GM21717 (cell line): ENCODE data around the gene FRMPD4.
"Not testable (repeated sequence)": the region's sequence is repeated elsewhere in the genome, so short reads cannot be mapped to it uniquely, and the experiment has no call there.

Experiments
- ATAC-seq: cut with Tn5 transposase; IDR thresholded peaks from one replicate; pipeline ENCODE4 v1.9.1; 2021; ENCODE audit warnings: mild to moderate bottlenecking, moderate library complexity; ENCODE audit not compliant: unreplicated experiment

FRMPD4 gene

DNA sequence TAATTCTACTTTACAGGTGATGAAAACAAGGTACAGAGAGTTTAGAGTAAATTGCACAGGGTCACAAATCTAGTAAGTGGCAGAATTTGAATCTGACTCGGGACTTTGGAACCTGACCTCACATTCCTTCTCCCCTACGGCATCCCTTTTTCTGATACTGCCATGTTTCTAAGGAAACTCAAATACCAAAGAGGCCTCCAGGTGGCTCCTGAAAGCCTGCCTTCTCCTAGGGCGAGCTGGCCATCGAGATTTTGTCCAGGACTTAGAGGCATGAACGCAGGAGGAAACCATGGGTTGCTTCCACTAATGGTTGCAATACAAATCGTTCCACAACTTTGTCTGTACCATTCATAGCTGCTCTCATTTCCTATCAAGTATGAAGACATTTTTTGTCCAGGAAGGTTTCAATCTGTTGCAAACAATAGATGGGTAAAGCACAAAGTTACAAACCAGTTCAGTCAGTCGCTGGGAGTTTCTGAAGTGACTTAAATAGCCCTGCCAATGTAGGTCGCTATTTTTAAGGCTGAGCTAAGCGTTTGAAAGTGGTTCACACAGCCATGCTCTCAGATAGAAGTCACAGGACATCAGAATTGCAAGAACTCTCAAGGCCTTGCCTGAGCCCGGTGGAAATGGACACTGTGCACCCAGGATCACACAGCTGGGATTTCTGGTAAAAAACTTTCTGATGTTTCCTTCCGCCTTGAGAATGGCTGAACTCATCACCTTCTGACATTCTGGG lies 356.3 kb downstream of the FRMPD4 start:
- no peak for ATAC-seq

DNA sequence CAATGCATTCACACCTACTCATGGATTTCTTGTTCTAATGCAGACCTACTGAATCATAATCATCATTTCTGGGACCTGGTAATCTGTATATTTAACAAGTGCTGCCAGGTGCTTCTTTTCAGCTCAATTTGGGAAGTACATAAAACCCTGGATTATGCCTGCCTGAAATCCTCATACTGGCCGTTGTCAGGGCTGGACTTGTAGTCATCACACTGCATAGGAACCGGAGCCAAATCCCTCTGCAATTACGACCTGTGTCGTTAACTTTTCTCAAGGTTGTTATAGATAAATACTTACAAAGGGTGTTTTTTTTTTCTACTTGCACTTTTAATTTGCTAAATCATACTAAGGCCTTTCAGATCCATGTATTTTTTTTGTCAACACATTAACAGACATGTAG lies 358.1 kb downstream of the FRMPD4 start:
- no peak for ATAC-seq

- ATAC-seq = peak; percentile 79
These were observed 359.7 kb downstream of the FRMPD4 start for GRCh38 chrX:12497832-12498591.

DNA sequence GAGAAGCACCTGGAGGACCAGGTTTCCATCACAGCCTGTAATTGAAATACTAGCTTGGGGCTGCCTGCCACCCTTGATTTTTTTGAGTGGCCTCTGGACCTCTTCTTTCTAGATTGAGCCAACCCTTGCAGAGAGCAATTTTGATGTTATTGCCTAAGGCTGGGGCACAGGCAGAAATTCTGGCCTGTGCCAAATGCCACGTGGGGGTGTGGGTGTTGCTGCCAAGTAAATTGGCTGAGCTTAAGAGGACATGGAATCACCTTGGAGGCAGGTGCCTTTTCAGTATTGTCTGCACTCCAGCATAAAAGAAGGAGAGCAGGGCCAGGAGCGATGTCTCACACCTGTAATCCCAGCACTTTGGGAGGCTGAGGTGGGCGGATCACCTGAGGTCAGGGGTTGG lies 366.9 kb downstream of the FRMPD4 start:
- no peak for ATAC-seq

DNA sequence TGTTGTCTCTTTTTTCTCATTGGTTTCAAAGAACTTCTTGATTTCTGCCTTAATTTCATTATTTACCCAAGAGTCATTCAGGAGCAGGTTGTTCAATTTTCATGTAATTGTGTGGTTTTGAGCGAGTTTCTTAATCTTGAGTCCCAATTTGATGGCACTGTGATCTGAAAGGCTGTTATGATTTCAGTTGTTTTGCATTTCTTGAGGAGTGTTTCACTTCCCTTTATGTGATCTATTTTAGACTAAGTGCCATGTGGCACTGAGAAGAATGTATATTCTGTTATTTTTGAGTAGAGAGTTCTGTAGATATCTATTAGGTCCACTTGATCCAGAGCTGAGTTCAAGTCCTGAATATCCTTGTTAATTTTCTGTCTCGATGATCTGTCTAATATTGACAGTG lies 377.1 kb downstream of the FRMPD4 start:
- ATAC-seq = peak; percentile 99

DNA sequence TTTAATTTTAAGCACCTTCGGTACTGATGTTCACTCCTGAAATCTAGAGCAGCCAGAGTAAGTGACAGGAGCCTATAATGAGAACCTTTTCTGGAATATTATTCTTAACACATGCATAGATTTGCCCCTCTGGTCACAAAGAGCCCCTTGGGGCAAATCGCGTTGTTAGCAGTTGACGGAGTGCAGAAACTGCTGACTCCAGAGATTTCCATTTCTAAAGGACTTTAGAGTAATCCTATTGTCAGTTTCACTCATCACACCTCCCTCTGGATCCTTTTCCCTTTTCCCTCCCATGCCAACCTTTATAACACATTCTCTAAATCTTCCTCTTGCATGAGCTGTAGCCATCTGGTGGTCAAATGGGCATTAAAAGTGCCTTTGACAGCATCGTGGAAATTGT lies 388.0 kb downstream of the FRMPD4 start:
- ATAC-seq = no peak

DNA sequence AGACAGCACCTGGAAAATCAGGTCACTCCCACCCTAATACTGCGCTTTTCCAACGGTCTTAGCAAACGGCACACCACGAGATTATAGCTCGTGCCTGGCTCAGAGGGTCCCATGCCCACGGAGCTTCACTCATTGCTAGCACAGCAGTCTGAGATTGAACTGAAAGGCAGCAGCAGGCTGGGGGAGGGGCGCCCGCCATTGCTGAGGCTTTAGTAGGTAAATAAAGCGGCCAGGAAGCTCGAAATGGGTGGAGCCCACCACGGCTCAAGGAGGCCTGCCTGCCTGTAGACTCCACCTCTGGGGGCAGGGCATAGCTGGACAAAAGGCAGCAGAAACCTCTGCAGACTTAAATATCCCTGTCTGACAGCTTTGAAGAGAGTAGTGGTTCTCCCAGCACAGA lies 399.8 kb downstream of the FRMPD4 start:
- ATAC-seq = not testable (repeated sequence)

DNA sequence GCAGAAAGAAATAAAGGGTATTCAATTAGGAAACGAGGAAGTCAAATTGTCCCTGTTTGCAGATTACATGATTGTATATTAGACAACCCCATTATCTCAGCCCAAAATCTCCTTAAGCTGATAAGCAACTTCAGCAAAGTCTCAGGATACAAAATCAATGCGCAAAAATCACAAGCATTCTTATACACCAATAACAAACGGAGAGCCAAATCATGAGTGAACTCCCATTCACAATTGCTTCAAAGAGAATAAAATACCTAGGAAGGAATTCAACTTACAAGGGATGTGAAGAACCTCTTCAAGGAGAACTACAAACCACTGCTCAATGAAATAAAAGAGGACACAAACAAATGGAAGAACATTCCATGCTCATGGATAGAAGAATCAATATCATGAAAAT lies 404.0 kb downstream of the FRMPD4 start:
- ATAC-seq = not testable (repeated sequence)

DNA sequence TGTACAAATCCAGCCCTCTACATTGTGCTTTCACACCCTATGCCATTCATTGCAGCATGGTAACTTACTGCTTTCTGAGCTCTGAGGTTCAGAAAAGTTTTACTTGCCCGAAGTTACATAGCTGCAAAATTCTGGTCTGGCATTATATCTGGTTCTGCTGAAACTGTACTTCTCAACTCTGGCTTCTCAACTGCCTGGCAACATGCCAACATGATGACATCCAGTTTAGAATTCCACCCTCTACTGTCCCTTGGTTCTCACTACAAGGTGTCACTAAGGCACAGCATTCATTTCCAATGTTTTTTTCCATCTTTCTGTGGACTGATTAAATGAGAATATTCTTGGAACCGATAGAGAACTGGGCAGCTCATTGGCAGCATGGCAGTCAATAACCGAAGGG lies 410.1 kb downstream of the FRMPD4 start:
- no peak for ATAC-seq

- no peak for ATAC-seq
These were observed 410.5 kb downstream of the FRMPD4 start for GRCh38 chrX:12548746-12549145.

DNA sequence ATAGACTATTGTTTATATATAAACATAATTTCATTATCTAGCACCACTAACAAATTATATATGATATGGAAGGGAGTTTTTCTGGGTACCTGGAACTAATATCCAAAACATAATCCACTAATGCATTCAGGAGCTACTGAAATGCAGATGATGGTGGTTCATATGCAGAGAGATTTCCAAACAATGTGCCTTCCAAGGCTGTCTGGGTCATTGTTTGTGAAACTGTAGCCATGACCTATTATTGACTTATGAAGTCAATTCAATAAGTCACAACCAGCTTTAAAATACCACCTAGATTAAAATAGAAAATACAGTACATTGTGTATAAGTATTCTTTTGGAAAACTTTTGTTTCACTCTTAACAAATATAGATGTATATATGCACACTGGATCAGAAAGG lies 415.9 kb downstream of the FRMPD4 start:
- ATAC-seq = no peak

DNA sequence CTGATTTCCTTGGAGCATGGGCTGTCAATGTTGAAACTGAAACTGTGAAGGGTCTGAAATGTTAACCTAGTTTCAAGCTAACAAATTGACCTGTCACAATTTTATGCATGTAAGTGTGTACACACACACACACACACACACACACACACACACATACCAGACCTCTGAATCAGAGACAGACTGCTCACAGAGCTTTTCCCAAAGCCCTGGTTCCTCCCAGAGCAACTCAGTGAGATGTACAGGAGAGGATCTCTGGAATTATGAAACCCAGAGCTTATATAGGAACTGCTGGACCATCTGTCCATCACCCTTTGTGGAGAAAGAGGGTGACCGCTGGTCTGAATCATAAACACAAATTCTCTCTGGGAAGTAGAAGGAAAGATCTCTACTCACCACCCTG lies 424.8 kb downstream of the FRMPD4 start:
- ATAC-seq = no peak

DNA sequence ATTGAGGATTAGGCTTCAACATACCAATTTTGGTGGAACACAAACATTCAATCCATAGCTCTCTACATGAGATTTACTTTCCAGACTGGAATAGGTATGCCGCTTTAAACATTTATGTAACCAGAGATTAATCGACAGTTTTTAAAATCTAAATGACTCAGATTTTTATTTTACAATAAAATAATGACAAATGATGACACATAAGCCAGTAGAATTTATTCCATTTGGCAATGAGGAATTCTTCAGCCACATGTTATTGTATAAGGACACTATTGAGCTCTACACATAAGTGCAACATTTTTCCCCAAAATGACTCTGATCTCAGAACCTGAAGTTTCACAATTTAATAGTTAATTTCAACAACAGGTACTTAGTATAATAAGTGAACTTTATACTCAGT lies 425.9 kb downstream of the FRMPD4 start:
- no peak for ATAC-seq

DNA sequence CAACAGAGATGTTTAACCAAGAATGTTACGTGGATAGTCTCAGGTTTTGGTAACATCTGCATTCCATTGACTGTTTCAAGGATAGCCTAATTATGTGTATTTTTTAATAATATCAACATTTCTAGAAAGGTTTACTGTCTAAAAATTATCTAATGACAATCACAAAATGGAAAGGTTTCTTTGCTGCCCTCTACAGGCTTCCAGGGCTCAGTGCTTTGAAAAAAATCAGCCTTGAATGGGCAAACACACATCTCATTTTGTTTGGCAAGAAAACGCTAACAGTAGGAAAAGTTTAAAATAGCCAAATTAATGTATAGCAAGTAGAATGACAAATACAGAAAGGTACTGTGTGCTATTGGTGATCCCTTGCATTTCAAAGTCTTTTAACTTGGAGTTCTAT lies 429.6 kb downstream of the FRMPD4 start:
- ATAC-seq = no peak

DNA sequence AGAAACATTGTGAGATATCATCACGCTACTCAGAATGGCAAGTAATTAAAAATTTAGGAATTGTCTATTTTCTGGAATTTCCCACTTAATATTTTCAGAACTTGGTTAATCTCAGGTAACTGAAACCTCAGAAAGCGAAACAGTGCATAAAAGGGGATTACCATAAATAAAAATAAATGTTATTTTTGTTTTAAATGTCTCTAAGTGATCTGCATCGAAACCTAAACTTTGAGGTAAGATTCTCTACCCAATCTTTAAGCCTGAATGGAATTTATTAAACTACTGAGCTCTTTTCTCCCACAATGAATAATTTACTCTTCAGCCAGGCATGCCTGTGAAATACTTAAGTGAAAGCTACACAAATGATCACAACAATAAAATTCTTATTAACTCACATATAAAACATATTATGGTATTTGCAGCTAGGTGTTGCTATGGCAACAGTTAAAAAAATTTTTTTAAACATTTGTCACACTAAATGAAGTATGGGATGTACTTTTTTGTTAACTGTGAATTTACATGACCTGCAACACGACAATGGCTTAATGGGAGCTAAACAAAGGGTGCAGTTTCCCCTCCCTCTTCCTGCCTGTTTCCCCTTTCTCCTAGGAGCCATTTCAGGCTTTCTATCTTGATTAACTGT lies 432.7 kb downstream of the FRMPD4 start:
- ATAC-seq = peak; percentile 41

- ATAC-seq = no peak
These were observed 441.0 kb downstream of the FRMPD4 start for GRCh38 chrX:12579311-12579710.

GRCh38 chrX:12580548-12580947 lies 442.3 kb downstream of the FRMPD4 start:
- ATAC-seq = no peak

DNA sequence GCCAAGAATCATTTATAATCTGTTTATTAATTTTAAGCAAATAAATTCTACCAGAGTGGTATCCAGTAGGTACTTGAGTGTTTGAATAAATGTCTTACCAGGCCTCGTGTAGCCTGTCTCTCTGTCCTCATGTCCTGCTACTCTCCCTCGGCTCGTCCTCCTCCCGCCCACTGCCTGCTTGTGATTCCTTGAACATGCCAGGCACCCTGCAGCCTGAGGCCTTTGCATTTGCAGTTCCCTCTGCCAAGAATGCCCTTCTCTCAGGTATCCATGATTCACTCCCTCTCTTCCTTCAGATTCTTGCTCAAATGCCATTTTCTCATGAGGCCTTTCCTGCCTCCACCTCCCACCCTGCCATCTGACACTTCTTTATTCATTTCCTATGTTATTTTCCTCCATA lies 443.3 kb downstream of the FRMPD4 start:
- ATAC-seq = no peak

GRCh38 chrX:12582649-12583048 lies 444.4 kb downstream of the FRMPD4 start:
- ATAC-seq = no peak

- ATAC-seq = no peak
These were observed 445.3 kb downstream of the FRMPD4 start for GRCh38 chrX:12583543-12583942.

DNA sequence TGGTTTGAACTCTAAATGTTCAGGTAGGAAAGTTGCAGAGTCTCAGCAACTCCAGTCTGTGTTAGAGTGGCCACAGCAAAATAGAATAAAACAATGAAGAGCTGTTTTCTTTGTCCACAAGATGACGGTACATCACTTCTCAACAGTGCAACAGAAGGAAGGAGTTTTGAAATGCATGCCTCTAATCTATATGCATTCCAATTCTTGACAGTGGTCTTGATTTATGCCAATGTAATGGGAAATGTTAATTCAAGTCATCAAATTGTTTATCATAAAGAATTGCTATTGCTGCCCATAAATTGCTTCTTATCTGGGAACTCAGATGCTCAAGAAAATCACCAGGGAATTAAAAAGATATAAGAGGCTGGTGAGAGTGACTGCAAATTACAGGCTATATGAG lies 457.4 kb downstream of the FRMPD4 start:
- no peak for ATAC-seq

DNA sequence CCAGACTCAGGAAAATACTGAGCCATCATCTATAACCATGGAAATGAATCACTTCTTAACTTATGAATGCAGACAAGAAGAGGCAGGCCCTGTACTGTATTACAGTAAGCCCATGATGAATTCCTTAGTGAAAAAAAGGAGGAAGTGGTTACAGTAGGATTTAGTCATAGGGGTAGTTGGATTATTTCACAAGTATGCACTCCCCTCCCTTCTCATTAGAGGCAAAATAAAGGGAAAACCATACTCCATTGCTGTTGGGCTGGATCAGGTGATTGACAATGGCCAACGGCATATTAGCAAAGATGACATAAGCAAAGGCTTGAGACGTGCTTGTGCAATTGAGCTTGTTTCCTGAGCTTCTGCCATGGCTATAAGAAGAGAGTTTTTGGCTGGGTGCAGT lies 471.8 kb downstream of the FRMPD4 start:
- ATAC-seq = no peak
